ENCODE results near the gene TP63.

TP63 gene

DNA sequence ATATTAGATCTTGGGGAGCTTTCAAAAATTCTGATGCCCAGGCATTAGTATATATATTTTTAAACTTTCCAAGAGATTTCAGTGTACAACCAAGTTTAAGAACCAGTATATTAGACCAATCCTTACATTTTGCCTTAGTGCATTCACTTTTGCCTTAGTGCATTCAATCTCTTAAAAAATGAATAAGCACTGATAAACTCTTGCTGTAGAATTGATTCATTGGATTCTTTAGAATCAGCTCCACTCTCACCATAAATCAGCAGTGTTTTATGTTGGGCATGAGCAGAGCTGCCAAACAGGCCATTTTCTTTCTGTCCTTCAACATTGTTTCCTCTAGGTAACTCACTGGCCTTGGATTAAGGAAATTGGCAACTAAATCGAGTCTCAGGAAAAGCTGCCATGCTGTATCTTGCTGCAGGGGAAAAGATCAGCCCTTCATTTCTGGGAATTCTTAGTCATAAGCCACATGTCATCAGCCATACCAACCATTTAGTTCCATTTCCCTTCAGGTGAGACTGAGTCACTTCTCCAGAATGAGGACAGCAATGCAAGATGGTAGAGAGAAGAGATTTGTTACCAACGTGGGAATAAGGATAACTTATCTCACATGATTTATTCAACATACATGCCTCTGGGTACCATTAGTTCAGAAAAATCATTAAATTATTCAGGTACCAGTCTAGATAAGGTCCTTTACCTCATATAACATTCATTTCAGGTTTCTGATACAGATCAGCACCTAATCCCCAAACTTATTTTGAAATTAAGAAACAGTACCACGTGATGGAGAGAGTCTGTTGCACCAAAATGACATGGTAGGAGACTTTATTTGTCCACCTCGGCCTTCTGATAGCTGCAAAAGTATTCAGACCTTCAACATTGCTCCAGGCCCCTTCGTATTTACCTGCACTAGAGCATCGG is 297.0 kb downstream of the TP63 start:
- Histone ChIP-seq H3K4me3 (no peak overlapping the region), H3K4me1 (no peaks in the 10 kb centered on the region), H3K27me3 (ENCODE audit: low read depth) (no peaks in the 10 kb centered on the region), H3K36me3 (replicated peaks) (no peaks in the 10 kb centered on the region), H3K9me3 (no peaks in the 10 kb centered on the region)
- no peak for DNase-seq (ENCODE audit: low spot score in 2 of 2)
- in situ Hi-C loops (cut with MboI; ENCODE audit: low sequenced_read_pairs) = no loop called here

DNA sequence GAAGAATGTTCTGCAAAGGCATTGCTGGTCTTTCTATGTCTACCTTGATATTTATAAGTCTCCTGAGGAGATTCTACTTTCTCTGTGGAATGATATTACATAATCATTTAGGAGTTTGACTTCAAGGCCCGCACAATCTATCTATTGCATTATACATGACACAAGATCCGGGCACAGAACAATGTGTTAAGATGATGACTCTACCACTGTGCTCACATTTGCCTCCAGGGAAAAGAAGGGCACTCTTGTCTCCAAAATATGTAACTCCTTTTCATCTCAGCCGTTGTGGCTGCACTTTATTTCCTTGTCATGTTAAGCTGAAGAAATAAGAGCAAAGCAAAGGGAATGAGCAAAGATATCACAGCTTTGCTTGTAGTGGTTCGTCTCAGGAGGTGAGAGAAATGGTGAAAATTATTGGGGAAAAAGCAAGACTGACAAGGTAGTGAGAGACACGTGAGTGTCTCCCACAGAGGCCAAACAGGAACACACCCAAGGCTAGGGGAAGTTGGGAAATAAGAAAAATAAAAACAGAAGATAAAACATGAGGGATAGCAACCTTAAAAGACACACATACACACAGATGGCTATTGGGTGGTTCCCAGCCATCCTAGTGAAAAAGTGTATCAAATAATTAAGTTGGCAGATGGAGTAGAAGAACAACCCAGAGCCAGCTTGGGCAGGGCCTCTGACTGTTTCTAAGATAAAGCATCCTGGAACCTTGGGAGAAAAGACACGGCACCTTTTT is 305.2 kb downstream of the TP63 start:
- H3K36me3 ChIP-seq (replicated peaks) = no peaks in the 10 kb centered on the region
- no peaks in the 10 kb centered on the region for H3K9me3 ChIP-seq
- in situ Hi-C loops (cut with MboI; ENCODE audit: low sequenced_read_pairs) = no loop called here
- H3K4me1 ChIP-seq = no peaks in the 10 kb centered on the region
- no peak overlapping the region for H3K4me3 ChIP-seq
- H3K27me3 ChIP-seq (ENCODE audit: low read depth) = no peaks in the 10 kb centered on the region
- no peak for DNase-seq (ENCODE audit: low spot score in 2 of 2)

DNA sequence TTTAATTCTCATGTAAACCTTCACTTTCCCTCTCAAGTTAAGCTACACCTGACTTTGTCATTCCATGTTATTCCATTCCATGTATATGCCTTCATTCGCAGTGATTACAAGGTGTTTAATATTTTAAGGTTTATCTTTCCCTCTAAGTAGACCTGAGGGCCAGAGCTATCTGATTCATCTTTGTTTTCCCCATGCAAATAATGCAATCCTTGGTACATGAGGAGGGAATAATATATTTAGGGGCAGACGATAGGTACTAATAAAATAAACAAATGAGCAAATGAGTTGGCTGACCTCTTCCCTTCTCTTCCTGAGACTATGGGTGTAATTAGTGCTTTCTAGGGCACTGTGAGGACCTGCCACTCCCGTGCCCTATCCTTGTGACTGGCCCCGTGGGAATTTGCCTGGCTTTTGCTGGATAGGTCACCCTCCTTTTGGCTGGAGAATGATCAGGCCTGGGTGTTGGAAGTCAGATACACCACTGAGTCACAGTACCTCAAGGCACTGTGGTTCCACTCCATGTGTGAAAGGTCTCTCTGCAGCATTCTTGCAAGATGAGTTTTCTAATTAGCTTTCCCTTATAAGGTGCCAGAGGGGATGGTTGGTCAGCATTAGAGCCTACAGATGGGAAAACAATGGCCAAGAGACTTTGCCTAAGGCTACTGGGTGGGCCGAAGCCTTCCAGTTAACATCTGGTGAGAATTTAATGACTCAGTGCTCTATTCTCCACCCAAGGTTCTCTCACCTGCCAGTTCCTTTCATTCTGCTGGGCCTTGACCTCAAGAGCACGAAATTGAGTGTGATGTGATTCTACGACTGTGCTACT is 306.3 kb downstream of the TP63 start:
- no peaks in the 10 kb centered on the region for H3K4me1 ChIP-seq
- in situ Hi-C loops (cut with MboI; ENCODE audit: low sequenced_read_pairs) = no loop called here
- H3K9me3 ChIP-seq = no peaks in the 10 kb centered on the region
- no peaks in the 10 kb centered on the region for H3K36me3 ChIP-seq (replicated peaks)
- H3K27me3 ChIP-seq (ENCODE audit: low read depth) = no peaks in the 10 kb centered on the region
- no peak for DNase-seq (ENCODE audit: low spot score in 2 of 2)
- no peak overlapping the region for H3K4me3 ChIP-seq

DNA sequence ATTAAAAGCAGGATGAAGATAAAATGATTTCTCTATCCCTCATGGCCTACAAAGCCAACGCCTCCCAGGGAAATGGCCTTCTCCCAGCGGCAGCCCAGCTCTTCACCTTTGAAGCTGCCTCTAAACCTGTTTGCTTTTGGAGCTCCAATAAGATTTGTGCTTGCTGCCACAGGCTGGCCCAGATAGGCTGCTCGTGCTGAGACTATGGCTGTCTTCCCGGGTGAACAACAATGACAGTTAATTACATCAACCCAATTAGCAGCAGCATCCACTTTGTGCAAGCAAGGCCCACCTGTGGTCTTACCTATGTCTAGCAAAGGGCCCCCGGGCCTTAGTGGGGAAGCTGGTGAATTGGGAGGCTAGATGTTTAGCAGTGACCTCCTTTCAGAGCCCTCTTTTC is 309.9 kb downstream of the TP63 start:
- Histone ChIP-seq H3K27me3 (ENCODE audit: low read depth) (no peaks in the 10 kb centered on the region), H3K36me3 (replicated peaks) (no peaks in the 10 kb centered on the region), H3K4me3 (no peak overlapping the region), H3K4me1 (no peaks in the 10 kb centered on the region), H3K9me3 (no peaks in the 10 kb centered on the region)
- in situ Hi-C loops (cut with MboI; ENCODE audit: low sequenced_read_pairs) = loop anchor here (10.0 kb wide), 1 partner anchor 666 kb away; no protein-coding TSS in a partner anchor
- DNase-seq (ENCODE audit: low spot score in 2 of 2) = no peak

DNA sequence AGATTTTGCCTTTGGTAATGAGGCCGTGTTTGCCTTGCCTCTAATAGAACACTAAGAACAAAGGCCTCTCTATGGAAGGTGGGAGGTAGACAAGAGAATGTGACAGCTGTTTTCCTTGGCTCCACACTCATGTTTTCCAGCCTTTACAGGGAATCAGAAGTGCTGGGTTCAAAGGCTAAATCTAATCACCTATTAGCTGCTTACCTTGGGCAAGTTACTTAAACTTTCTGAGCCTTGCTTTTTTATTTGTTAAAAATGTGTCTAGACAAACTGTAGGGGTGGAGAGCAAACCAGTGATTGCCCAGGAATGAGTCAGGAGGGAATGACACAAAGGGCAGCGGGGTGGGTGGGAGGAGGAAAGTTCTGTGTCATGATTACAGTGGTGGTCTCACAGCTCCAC is 310.5 kb downstream of the TP63 start:
- no peaks in the 10 kb centered on the region for H3K9me3 ChIP-seq
- H3K36me3 ChIP-seq (replicated peaks) = no peaks in the 10 kb centered on the region
- DNase-seq (ENCODE audit: low spot score in 2 of 2) = no peak
- in situ Hi-C loops (cut with MboI; ENCODE audit: low sequenced_read_pairs) = loop anchor here (10.0 kb wide), 1 partner anchor 667 kb away; no protein-coding TSS in a partner anchor
- no peak overlapping the region for H3K4me3 ChIP-seq
- H3K27me3 ChIP-seq (ENCODE audit: low read depth) = no peaks in the 10 kb centered on the region
- H3K4me1 ChIP-seq = no peaks in the 10 kb centered on the region

DNA sequence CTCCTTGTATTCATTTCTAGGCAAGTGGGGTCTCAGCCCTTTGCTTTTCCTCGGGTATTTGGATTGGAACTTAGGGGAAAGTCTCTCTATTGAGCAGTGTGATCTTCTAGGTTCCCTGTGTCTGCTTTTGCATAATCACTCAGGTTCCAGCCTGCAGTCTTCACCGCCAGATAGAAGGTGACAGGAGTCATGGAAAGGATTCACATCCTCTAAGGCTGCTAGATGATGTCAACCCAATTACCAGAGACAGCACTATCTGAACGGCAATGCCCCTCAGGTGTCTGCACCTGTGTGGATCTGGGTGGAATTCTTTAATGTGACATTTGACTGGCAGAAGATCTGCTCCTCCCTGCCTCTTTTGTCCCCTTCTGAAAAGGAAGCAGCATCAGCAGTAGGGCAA is 311.8 kb downstream of the TP63 start:
- H3K27me3 ChIP-seq (ENCODE audit: low read depth) = no peaks in the 10 kb centered on the region
- no peak for DNase-seq (ENCODE audit: low spot score in 2 of 2)
- no peaks in the 10 kb centered on the region for H3K9me3 ChIP-seq
- in situ Hi-C loops (cut with MboI; ENCODE audit: low sequenced_read_pairs) = loop anchor here (10.0 kb wide), 1 partner anchor 668 kb away; no protein-coding TSS in a partner anchor
- no peaks in the 10 kb centered on the region for H3K36me3 ChIP-seq (replicated peaks)
- no peak overlapping the region for H3K4me3 ChIP-seq
- H3K4me1 ChIP-seq = no peaks in the 10 kb centered on the region

DNA sequence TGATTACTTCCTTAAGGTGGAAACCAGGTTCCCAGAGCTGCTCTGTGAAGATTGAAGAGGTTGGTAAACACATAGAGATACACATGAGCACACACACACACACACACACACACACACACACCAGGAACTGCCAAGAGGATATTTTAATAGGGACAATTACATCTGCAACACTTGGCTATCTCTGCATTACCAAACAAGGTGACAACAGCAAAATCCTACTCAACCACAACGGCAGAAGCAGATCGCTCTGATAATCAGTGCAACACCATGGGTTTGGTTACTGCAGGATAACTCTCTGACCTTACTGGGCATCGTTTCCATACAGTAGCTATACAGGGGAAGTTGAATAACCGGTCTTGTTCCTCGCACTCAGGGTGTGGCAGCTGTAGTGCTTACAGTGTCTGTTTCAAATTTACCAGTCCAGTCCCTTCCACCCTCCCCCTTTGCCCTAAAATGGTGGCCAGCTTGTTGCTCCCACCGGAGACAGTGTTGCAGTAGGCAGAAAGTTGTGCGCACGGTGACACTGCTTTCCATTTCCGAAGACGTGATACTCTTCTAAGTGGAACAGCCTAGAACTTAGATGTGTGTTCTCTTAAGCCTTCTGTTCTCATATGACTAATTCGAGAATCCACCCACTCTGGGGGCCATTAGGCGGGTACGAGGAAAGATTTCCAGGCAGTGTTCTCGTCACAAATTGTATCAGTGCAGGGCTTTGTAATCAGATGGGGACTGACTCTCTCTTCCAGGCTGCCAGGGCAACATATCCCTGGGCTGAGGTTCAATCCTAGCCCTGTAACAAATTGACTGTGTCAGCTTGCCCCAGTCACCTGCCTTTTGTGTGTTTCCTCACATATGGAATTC is 313.3 kb downstream of the TP63 start:
- H3K4me3 ChIP-seq = no peak overlapping the region
- in situ Hi-C loops (cut with MboI; ENCODE audit: low sequenced_read_pairs) = loop anchor here (10.0 kb wide), 1 partner anchor 670 kb away; no protein-coding TSS in a partner anchor
- no peaks in the 10 kb centered on the region for H3K9me3 ChIP-seq
- H3K4me1 ChIP-seq = no peaks in the 10 kb centered on the region
- H3K27me3 ChIP-seq (ENCODE audit: low read depth) = no peaks in the 10 kb centered on the region
- no peak for DNase-seq (ENCODE audit: low spot score in 2 of 2)
- no peaks in the 10 kb centered on the region for H3K36me3 ChIP-seq (replicated peaks)

DNA sequence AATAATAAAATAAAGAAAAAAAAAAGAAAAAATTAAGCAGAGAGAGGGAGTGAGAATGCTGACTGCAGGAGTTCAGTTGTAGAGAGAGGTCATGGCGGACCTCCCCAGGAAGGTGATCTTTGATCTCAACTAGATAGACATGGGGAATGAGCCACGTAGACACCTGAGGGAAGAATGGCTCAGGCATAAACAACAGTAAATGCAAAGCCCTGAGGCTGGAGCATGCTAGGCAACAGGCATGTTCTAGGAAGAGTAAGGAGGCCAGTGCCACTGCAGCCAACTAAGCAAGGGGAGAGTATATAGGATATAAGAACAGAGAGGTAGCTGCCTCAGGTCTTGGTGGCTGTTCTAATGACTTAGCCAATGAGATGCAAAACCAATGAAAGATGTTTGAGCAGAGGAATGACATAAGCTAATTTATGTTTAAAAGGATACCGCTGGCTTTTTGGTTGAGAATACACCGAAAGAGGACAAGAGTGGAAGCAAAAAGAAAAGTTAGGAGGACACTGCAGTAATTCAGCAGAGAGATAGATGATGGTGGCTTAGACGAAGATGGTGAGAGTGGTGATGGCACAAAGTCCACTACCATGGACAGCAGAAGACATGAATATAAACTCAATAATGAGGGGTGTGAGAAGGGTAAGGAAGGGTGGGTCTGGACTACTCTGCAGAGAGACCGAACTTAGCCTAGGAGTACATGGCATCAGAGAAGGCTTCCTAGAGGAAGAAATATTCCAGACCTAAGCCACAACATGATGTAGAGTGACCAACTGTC is 314.9 kb downstream of the TP63 start:
- in situ Hi-C loops (cut with MboI; ENCODE audit: low sequenced_read_pairs) = loop anchor here (10.0 kb wide), 1 partner anchor 671 kb away; no protein-coding TSS in a partner anchor

More for the DNA sequence above, 314.9 kb downstream of the TP63 start:
- no peaks in the 10 kb centered on the region for H3K9me3 ChIP-seq
- no peaks in the 10 kb centered on the region for H3K4me1 ChIP-seq
- no peaks in the 10 kb centered on the region for H3K36me3 ChIP-seq (replicated peaks)
- no peak overlapping the region for H3K4me3 ChIP-seq
- no peak for DNase-seq (ENCODE audit: low spot score in 2 of 2)
- H3K27me3 ChIP-seq (ENCODE audit: low read depth) = no peaks in the 10 kb centered on the region
